OCI-LY1 (cell line): Measurements from ENCODE around the gene PIEZO1.

ENCODE experiments used
- H2AFZ ChIP-seq: fragments of 200-600 bp; sonication (generic), shearing (Covaris generic); 2 replicates; pipeline ENCODE4 v1.6.0; 2014; ENCODE audit warnings: antibody characterized with exemption, mild to moderate bottlenecking, low read length
- H3F3A ChIP-seq: fragments of 200-600 bp; sonication (generic), shearing (Covaris generic); 2 replicates; pipeline ENCODE4 v1.6.0; 2014; ENCODE audit warnings: mild to moderate bottlenecking, antibody characterized with exemption, low read length, moderate library complexity; ENCODE audit not compliant: insufficient read depth
- H3K27ac ChIP-seq: fragments of 200-600 bp; sonication (generic); 2 replicates; pipeline ENCODE4 v1.5.1; 2014; ENCODE audit warnings: low read length, mixed run types, mild to moderate bottlenecking, low read depth; ENCODE audit not compliant: poor library complexity, severe bottlenecking
- H3K27me3 ChIP-seq: fragments of 200-600 bp; sonication (generic); 2 replicates; pipeline ENCODE4 v1.6.0; 2014; ENCODE audit warnings: antibody characterized with exemption, mild to moderate bottlenecking, low read length, moderate library complexity; ENCODE audit not compliant: insufficient read depth
- H3K36me3 ChIP-seq: fragments of 200-600 bp; sonication (generic); 2 replicates; pipeline ENCODE4 v1.6.1; 2014; ENCODE audit warnings: mild to moderate bottlenecking, antibody characterized with exemption, low read length, moderate library complexity, mixed read lengths; ENCODE audit not compliant: insufficient read depth
- H3K4me1 ChIP-seq: fragments of 200-600 bp; sonication (generic); 2 replicates; pipeline ENCODE4 v1.5.1; 2014; ENCODE audit warnings: mild to moderate bottlenecking, low read length, moderate library complexity; ENCODE audit not compliant: insufficient read depth, severe bottlenecking
- H3K4me2 ChIP-seq: fragments of 200-600 bp; sonication (generic), shearing (Covaris generic); 2 replicates; pipeline ENCODE4 v1.6.1; 2014; ENCODE audit warnings: low read length
- H3K4me3 ChIP-seq: fragments of 200-600 bp; sonication (generic); 2 replicates; pipeline ENCODE4 v1.5.1; 2014; ENCODE audit warnings: low read length, low read depth, mild to moderate bottlenecking, mixed read lengths; ENCODE audit not compliant: poor library complexity, severe bottlenecking
- H3K79me2 ChIP-seq: fragments of 200-600 bp; shearing (Covaris generic); 2 replicates; pipeline ENCODE4 v1.6.1; 2016; ENCODE audit warnings: mixed run types, low read length, mixed read lengths; ENCODE audit not compliant: insufficient read depth
- H3K9ac ChIP-seq: fragments of 200-600 bp; sonication (generic), shearing (Covaris generic); 2 replicates; pipeline ENCODE4 v1.6.1; 2014; ENCODE audit warnings: mild to moderate bottlenecking, low read length, mixed read lengths
- H3K9me2 ChIP-seq: fragments of 200-600 bp; sonication (generic), shearing (Covaris generic); 2 replicates; pipeline ENCODE4 v1.6.1; 2014; ENCODE audit warnings: low read depth, mild to moderate bottlenecking, low read length, mixed read lengths
- H3K9me3 ChIP-seq: fragments of 200-600 bp; shearing (Covaris generic); 2 replicates; pipeline ENCODE4 v1.6.1; 2014; ENCODE audit warnings: low read length, mixed read lengths
- H4K20me1 ChIP-seq: fragments of 200-600 bp; sonication (generic), shearing (Covaris generic); 2 replicates; pipeline ENCODE4 v1.6.0; 2016; ENCODE audit warnings: mild to moderate bottlenecking, low read length; ENCODE audit not compliant: insufficient read depth
- EZH2 ChIP-seq: fragments of 200-600 bp; sonication (generic), shearing (Covaris generic); IDR thresholded peaks from 2 replicates; pipeline ENCODE4 v1.8.0; 2017; ENCODE audit warnings: borderline replicate concordance, mixed run types, mild to moderate bottlenecking, antibody characterized with exemption, low read length, moderate library complexity, mixed read lengths
- TF ChIP-seq, protein P1 (sequence below): fragments of 200-600 bp; sonication (generic), shearing (Covaris generic); IDR thresholded peaks from 2 replicates; pipeline ENCODE4 v1.5.1; 2017; ENCODE audit warnings: mild to moderate bottlenecking, antibody characterized with exemption, low read length, moderate library complexity, mixed read lengths

Gene PIEZO1

DNA sequence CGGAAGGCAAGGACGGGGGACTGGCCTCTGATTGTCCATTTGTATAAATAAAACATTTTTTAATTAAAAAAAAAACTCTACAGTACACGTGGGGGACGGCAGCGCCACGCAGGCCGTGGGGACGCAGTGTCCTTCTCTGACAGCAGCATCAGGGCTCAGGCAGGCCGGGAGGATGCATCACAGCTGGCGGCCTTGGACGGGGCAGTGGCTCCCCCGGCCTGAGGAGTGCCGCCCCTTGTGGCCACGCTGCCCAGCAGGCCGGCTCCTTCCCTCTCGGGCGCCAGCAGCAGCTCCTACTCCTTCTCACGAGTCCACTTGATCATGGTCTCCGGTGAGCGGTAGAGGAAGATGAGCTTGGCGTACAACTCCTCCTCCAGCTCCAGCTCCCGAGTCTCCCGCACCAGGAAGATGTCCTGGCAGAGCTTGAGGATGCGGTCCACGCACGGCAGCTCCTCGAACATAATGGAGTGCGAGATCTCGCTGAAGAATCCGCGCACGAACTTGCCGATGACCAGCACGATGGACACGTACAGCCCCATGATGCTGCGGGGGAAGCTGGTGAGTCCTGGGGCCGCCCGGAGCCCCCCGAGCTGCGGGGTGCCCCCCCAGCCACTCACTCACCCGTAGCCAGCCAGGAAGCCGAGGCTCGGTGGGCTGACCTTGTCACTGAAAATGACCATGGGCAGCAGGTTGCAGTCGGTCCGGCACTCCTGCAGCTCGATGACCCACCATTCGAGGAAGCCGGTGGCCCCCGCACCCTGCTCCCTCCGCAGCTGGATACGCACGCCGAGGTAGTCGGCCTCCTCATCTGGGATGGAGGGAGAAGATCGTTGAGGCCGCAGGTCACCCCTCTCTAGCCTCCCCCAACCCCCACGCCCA, 69.5 kb downstream of the PIEZO1 start:
- Histone ChIP-seq H3K27me3 (no peaks in the 10 kb centered on the region), H3K27ac (no peak overlapping the region), H3K4me1 (no peaks in the 10 kb centered on the region), H3K4me3 (no peak overlapping the region), H3K79me2 (no peaks in the 10 kb centered on the region), H3K9me2 (no peaks in the 10 kb centered on the region), H3K36me3 (peaks cover 37% of the 10 kb centered on the region), H3F3A (no peaks in the 10 kb centered on the region), H3K9ac (no peak overlapping the region), H3K9me3 (no peaks in the 10 kb centered on the region), H4K20me1 (no peaks in the 10 kb centered on the region), H3K4me2 (no peak overlapping the region), H2AFZ (no peak overlapping the region)
- TF ChIP-seq EZH2: no peak
- TF ChIP-seq, protein P1, sequence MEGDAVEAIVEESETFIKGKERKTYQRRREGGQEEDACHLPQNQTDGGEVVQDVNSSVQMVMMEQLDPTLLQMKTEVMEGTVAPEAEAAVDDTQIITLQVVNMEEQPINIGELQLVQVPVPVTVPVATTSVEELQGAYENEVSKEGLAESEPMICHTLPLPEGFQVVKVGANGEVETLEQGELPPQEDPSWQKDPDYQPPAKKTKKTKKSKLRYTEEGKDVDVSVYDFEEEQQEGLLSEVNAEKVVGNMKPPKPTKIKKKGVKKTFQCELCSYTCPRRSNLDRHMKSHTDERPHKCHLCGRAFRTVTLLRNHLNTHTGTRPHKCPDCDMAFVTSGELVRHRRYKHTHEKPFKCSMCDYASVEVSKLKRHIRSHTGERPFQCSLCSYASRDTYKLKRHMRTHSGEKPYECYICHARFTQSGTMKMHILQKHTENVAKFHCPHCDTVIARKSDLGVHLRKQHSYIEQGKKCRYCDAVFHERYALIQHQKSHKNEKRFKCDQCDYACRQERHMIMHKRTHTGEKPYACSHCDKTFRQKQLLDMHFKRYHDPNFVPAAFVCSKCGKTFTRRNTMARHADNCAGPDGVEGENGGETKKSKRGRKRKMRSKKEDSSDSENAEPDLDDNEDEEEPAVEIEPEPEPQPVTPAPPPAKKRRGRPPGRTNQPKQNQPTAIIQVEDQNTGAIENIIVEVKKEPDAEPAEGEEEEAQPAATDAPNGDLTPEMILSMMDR: no peak

DNA sequence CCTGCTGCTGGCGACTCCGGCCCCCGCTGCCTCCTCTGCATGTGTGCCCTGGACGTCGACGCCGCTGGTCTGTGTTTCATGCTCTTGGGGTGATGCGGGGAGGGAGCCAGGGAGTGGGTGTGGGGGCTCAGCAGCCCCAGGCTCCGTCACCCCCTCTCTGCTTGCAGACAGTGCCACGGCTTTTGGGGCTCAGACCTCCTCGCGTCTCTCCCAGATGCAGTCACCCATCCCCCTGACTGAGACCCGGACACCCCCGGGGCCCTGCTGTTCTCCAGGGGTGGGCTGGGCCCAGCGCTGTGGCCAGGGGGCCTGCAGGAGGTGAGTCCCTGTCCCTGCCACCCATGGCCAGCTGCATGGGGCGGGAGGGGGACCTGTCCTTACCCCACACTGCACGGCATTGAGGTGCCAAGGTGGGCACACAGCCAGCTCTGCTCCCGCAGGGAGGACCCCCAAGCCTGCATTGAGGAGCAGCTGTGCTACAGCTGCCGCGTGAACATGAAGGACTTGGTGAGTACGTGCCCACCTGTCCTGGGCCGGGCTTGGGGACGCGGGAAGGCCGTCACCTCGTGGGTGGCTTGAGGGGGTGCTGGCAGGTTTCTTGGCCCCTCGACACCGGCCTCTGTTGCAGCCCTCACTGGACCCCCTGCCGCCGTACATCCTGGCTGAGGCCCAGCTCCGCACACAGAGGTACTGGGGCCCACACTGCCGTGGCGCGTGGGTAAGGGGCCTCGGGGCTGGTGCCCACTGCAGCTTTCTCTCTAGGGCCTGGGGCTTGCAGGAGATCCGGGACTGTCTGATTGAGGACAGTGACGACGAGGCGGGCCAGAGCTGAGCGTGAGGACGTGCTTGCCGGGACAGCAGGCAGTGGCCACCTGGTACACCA, 70.4 kb downstream of the PIEZO1 start:
- no peaks in the 10 kb centered on the region for H3K9me3 ChIP-seq
- H3K4me3 ChIP-seq: no peak overlapping the region
- no peak overlapping the region for H3K4me2 ChIP-seq
- no peak overlapping the region for H3K9ac ChIP-seq
- H3K36me3 ChIP-seq: peaks cover 42% of the 10 kb centered on the region
- no peaks in the 10 kb centered on the region for H3F3A ChIP-seq
- no peak overlapping the region for H2AFZ ChIP-seq
- H3K27ac ChIP-seq: no peak overlapping the region
- no peaks in the 10 kb centered on the region for H3K4me1 ChIP-seq
- no peaks in the 10 kb centered on the region for H3K27me3 ChIP-seq
- no peaks in the 10 kb centered on the region for H4K20me1 ChIP-seq
- TF ChIP-seq EZH2: no peak
- TF ChIP-seq, protein P1: no peak
- H3K9me2 ChIP-seq: no peaks in the 10 kb centered on the region
- no peaks in the 10 kb centered on the region for H3K79me2 ChIP-seq

- Histone ChIP-seq H2AFZ (no peak overlapping the region), H3K4me1 (no peaks in the 10 kb centered on the region), H4K20me1 (no peaks in the 10 kb centered on the region), H3K9me3 (no peaks in the 10 kb centered on the region), H3K9ac (no peak overlapping the region), H3K9me2 (no peaks in the 10 kb centered on the region), H3K36me3 (peaks cover 40% of the 10 kb centered on the region), H3K4me2 (no peak overlapping the region), H3F3A (no peaks in the 10 kb centered on the region), H3K4me3 (no peak overlapping the region), H3K27me3 (no peaks in the 10 kb centered on the region), H3K27ac (no peak overlapping the region), H3K79me2 (no peaks in the 10 kb centered on the region)
- TF ChIP-seq, protein P1: no peak
- no peak for TF ChIP-seq EZH2
Measured at GRCh38 chr16:88713568-88714419, 71.2 kb downstream of the PIEZO1 start.
